Measurements from ENCODE around the gene TTC32. TPM values are rescaled to one million over a fixed set of nuclear protein-coding genes. Genes with fewer than 3 reads are reported as not detected.
"Not testable (repeated sequence)": the region's sequence is repeated elsewhere in the genome, so short reads cannot be mapped to it uniquely, and the experiment has no call there.

Gene TTC32
- total RNA-seq, 1 donor from 2014 or later, result 7.5 TPM

- DNase-seq (ENCODE audit: low spot score), result no peak
- intact Hi-C loops (cut with DNase I), result no loop called here
Observed at GRCh38 chr2:19900931-19901441, 797 bp downstream of the TTC32 start.

GRCh38 chr2:19899985-19900930, 1.5 kb downstream of the TTC32 start:
- intact Hi-C loops (cut with DNase I), result no loop called here
- no peak for DNase-seq (ENCODE audit: low spot score)

- DNase-seq (ENCODE audit: low spot score), result no peak
- intact Hi-C loops (cut with DNase I), result no loop called here
Observed at GRCh38 chr2:19898592-19899329, 3.0 kb downstream of the TTC32 start.

GRCh38 chr2:19897623-19898245, 4.0 kb downstream of the TTC32 start:
- DNase-seq (ENCODE audit: low spot score), result no peak
- intact Hi-C loops (cut with DNase I), result no loop called here

GRCh38 chr2:19895535-19895934, 6.2 kb downstream of the TTC32 start:
- DNase-seq (ENCODE audit: low spot score), result no peak
- intact Hi-C loops (cut with DNase I), result no loop called here

GRCh38 chr2:19894134-19894792, 7.5 kb downstream of the TTC32 start:
- intact Hi-C loops (cut with DNase I), result no loop called here

GRCh38 chr2:19893520-19894133, 8.2 kb downstream of the TTC32 start:
- no peak for DNase-seq (ENCODE audit: low spot score)
- intact Hi-C loops (cut with DNase I), result no loop called here

More at GRCh38 chr2:19894134-19894792, 7.5 kb downstream of the TTC32 start:
- DNase-seq (ENCODE audit: low spot score), result no peak

- DNase-seq (ENCODE audit: low spot score); intact Hi-C loops (cut with DNase I): not testable (repeated sequence)
Observed at GRCh38 chr2:19891971-19892370, 9.8 kb downstream of the TTC32 start.

GRCh38 chr2:19890104-19890503, 11.7 kb downstream of the TTC32 start:
- DNase-seq (ENCODE audit: low spot score), result no peak
- intact Hi-C loops (cut with DNase I), result no loop called here

GRCh38 chr2:19888831-19889230, 13.0 kb downstream of the TTC32 start:
- intact Hi-C loops (cut with DNase I), result no loop called here
- DNase-seq (ENCODE audit: low spot score), result no peak

- intact Hi-C loops (cut with DNase I), result no loop called here
- DNase-seq (ENCODE audit: low spot score), result no peak
Observed at GRCh38 chr2:19887510-19887909, 14.3 kb downstream of the TTC32 start.

- intact Hi-C loops (cut with DNase I), result no loop called here
- DNase-seq (ENCODE audit: low spot score), result no peak
Observed at GRCh38 chr2:19886261-19886660, 15.5 kb downstream of the TTC32 start.

GRCh38 chr2:19885791-19886190, 16.0 kb downstream of the TTC32 start:
- no peak for DNase-seq (ENCODE audit: low spot score)
- intact Hi-C loops (cut with DNase I), result no loop called here

GRCh38 chr2:19883971-19884720, 17.6 kb downstream of the TTC32 start:
- DNase-seq (ENCODE audit: low spot score), result no peak

GRCh38 chr2:19883486-19883885, 18.3 kb downstream of the TTC32 start:
- intact Hi-C loops (cut with DNase I), result no loop called here
- no peak for DNase-seq (ENCODE audit: low spot score)

More at GRCh38 chr2:19883971-19884720, 17.6 kb downstream of the TTC32 start:
- intact Hi-C loops (cut with DNase I), result no loop called here

GRCh38 chr2:19882286-19882685, 19.5 kb downstream of the TTC32 start:
- no peak for DNase-seq (ENCODE audit: low spot score)
- intact Hi-C loops (cut with DNase I), result no loop called here

- intact Hi-C loops (cut with DNase I), result no loop called here
- no peak for DNase-seq (ENCODE audit: low spot score)
Observed at GRCh38 chr2:19881908-19882265, 19.9 kb downstream of the TTC32 start.

GRCh38 chr2:19881221-19881907, 20.4 kb downstream of the TTC32 start:
- intact Hi-C loops (cut with DNase I), result no loop called here
- DNase-seq (ENCODE audit: low spot score), result no peak
